C4-2B (cell line): ENCODE data around the gene SC5D.

Source experiments
- ZFX ChIP-seq: fragments of 450-650 bp; IDR thresholded peaks from 2 replicates; pipeline ENCODE4 v1.6.1; 2017
- TF ChIP-seq, protein P1 (sequence below): fragments of 450-650 bp; conservative IDR thresholded peaks from 2 replicates; pipeline ENCODE4 v1.5.1; 2017; ENCODE audit warnings: mild to moderate bottlenecking

DNA sequence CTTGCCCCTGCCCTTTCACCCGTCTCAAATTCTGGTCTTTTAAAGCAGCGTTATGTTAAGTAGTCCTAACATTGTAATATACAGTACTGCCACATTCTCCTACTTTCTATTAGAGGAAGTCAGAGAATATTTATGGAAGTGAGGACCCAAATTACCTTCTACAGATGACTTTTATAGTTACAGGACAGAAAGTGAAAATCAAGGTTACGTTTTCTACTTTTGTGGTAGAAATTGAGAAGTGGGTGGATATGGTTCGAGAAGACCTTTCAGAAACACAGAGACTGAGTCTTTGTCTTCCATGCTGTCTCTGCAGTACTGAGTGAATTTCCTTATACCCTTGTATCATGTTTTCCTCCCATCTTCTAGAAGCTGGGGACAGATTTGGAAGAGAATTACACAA is 17.1 kb downstream of the SC5D start:
- TF ChIP-seq, protein P1, sequence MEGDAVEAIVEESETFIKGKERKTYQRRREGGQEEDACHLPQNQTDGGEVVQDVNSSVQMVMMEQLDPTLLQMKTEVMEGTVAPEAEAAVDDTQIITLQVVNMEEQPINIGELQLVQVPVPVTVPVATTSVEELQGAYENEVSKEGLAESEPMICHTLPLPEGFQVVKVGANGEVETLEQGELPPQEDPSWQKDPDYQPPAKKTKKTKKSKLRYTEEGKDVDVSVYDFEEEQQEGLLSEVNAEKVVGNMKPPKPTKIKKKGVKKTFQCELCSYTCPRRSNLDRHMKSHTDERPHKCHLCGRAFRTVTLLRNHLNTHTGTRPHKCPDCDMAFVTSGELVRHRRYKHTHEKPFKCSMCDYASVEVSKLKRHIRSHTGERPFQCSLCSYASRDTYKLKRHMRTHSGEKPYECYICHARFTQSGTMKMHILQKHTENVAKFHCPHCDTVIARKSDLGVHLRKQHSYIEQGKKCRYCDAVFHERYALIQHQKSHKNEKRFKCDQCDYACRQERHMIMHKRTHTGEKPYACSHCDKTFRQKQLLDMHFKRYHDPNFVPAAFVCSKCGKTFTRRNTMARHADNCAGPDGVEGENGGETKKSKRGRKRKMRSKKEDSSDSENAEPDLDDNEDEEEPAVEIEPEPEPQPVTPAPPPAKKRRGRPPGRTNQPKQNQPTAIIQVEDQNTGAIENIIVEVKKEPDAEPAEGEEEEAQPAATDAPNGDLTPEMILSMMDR = no peak
- no peak for TF ChIP-seq ZFX
